Trophoblast cell (in vitro differentiated cells and primary cell): ENCODE data around the gene SAMM50.

Experiments used
- DNase-seq, 2 donors: peaks; one replicate each; pipeline ENCODE4 v3.0.0-alpha.2; 2016
- H2AFZ ChIP-seq: 2 replicates; pipeline ENCODE4 v1.6.1; 2013; ENCODE audit warnings: low read length, moderate library complexity, mild to moderate bottlenecking; ENCODE audit not compliant: insufficient read depth, poor library complexity
- H2AK5ac ChIP-seq: 2 replicates; pipeline ENCODE4 v1.6.1; 2013; ENCODE audit warnings: mild to moderate bottlenecking, low read length
- H2BK120ac ChIP-seq: 2 replicates; pipeline ENCODE4 v1.6.1; 2013; ENCODE audit warnings: low read length, mild to moderate bottlenecking, moderate library complexity; ENCODE audit not compliant: insufficient read depth, poor library complexity
- H2BK12ac ChIP-seq: 2 replicates; pipeline ENCODE4 v1.6.1; 2013; ENCODE audit warnings: mild to moderate bottlenecking, low read length, moderate library complexity
- H2BK5ac ChIP-seq: 2 replicates; pipeline ENCODE4 v1.6.1; 2013; ENCODE audit warnings: low read length, low read depth, moderate library complexity, mild to moderate bottlenecking; ENCODE audit not compliant: poor library complexity
- H3K14ac ChIP-seq: 2 replicates; pipeline ENCODE4 v1.6.1; 2013; ENCODE audit warnings: mild to moderate bottlenecking, low read length
- H3K18ac ChIP-seq: 2 replicates; pipeline ENCODE4 v1.6.1; 2013; ENCODE audit warnings: mild to moderate bottlenecking, low read length
- H3K23ac ChIP-seq: 2 replicates; pipeline ENCODE4 v1.6.1; 2013; ENCODE audit warnings: low read length
- H3K27ac ChIP-seq: 2 replicates; pipeline ENCODE4 v1.5.1; 2013; ENCODE audit warnings: low read depth, mild to moderate bottlenecking, inconsistent platforms, low read length, moderate library complexity
- H3K27me3 ChIP-seq: 2 replicates; pipeline ENCODE4 v1.6.1; 2013; ENCODE audit warnings: inconsistent platforms, mild to moderate bottlenecking, low read length, moderate library complexity; ENCODE audit not compliant: insufficient read depth
- H3K36me3 ChIP-seq, 2 experiments: 1 replicate in 1 of 2; 2 replicates in 1 of 2; pipeline ENCODE4 v1.6.1; 2013; ENCODE audit warnings: low read length in 2 of 2, mild to moderate bottlenecking in 2 of 2, moderate library complexity in 1 of 2; ENCODE audit not compliant: insufficient read depth in 2 of 2, control insufficient read depth in 1 of 2
- H3K4ac ChIP-seq: 2 replicates; pipeline ENCODE4 v1.6.1; 2013; ENCODE audit warnings: low read depth, mild to moderate bottlenecking, low read length, moderate library complexity
- H3K4me1 ChIP-seq, 2 experiments: 1 replicate in 1 of 2; 2 replicates in 1 of 2; pipeline ENCODE4 v1.6.1; 2013; ENCODE audit warnings: low read length in 2 of 2, mild to moderate bottlenecking in 2 of 2, moderate library complexity in 1 of 2; ENCODE audit not compliant: insufficient read depth in 2 of 2, control insufficient read depth in 1 of 2
- H3K4me2 ChIP-seq: 2 replicates; pipeline ENCODE4 v1.6.1; 2013; ENCODE audit warnings: inconsistent platforms, mild to moderate bottlenecking, low read length, moderate library complexity
- H3K4me3 ChIP-seq: 2 replicates; pipeline ENCODE4 v1.5.1; 2013; ENCODE audit warnings: mild to moderate bottlenecking, low read depth, low read length, inconsistent platforms
- H3K79me1 ChIP-seq: one replicate; pipeline ENCODE4 v1.6.1; 2013; ENCODE audit warnings: low read length
- H3K79me2 ChIP-seq: 2 replicates; pipeline ENCODE4 v1.6.1; 2013; ENCODE audit warnings: low read length, mild to moderate bottlenecking; ENCODE audit not compliant: control insufficient read depth, insufficient read depth, poor library complexity
- H3K9ac ChIP-seq: 2 replicates; pipeline ENCODE4 v1.6.1; 2013; ENCODE audit warnings: mild to moderate bottlenecking, low read length
- H3K9me3 ChIP-seq: 2 replicates; pipeline ENCODE4 v1.6.1; 2013; ENCODE audit warnings: low read depth, mild to moderate bottlenecking, control low read depth, inconsistent platforms, low read length; ENCODE audit not compliant: insufficient read depth
- H4K12ac ChIP-seq: 2 replicates; pipeline ENCODE4 v1.6.1; 2013; ENCODE audit warnings: low read depth, mild to moderate bottlenecking, low read length, moderate library complexity
- H4K8ac ChIP-seq: 2 replicates; pipeline ENCODE4 v1.6.1; 2013; ENCODE audit warnings: low read depth, mild to moderate bottlenecking, low read length, moderate library complexity
- H4K91ac ChIP-seq: one replicate; pipeline ENCODE4 v1.6.1; 2013; ENCODE audit warnings: low read depth, mild to moderate bottlenecking, low read length, moderate library complexity
- WGBS: extraction: QIAGEN DNeasy Blood & Tissue Kit; methylation state at CpG from one replicate; pipeline ENCODE4 v1.1.7; 2013; ENCODE audit warnings: missing lambda C conversion rate; ENCODE audit not compliant: insufficient read length, insufficient coverage; ENCODE audit errors: extremely low coverage; 5-methylcytosine and 5-hydroxymethylcytosine counted together

The SAMM50 gene

DNA sequence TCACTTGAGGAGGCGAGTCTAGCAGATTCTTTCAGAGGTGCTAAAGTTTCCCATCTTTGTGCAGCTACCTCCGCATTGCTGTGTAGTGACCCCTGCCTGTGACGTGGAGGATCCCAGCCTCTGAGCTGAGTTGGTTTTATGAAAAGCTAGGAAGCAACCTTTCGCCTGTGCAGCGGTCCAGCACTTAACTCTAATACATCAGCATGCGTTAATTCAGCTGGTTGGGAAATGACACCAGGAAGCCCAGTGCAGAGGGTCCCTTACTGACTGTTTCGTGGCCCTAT lies 8.9 kb upstream of the SAMM50 start:
- no peaks in the 10 kb centered on the region for H3K4me1 ChIP-seq
- peaks cover 1% of the 10 kb centered on the region for H3K9me3 ChIP-seq
- H3K27ac ChIP-seq = no peak overlapping the region
- peaks cover 12 to 14% of the 10 kb centered on the region in 2 experiments for H3K36me3 ChIP-seq
- no peak for DNase-seq
- no peak overlapping the region for H3K9ac ChIP-seq
- no peak overlapping the region for H3K4me3 ChIP-seq
- no peaks in the 10 kb centered on the region for H3K79me1 ChIP-seq
- H3K18ac ChIP-seq = no peak overlapping the region
- H4K8ac ChIP-seq = no peak overlapping the region
- H3K27me3 ChIP-seq = no peaks in the 10 kb centered on the region
- H2BK5ac ChIP-seq = no peak overlapping the region
- no peak overlapping the region for H3K23ac ChIP-seq
- no peak overlapping the region for H2BK12ac ChIP-seq
- H3K4me2 ChIP-seq = no peak overlapping the region
- no peak overlapping the region for H2AFZ ChIP-seq
- no peak overlapping the region for H4K91ac ChIP-seq
- H3K14ac ChIP-seq = no peak overlapping the region
- no CpG with 5 or more reads among the region's 7 CpGs for WGBS
- no peak overlapping the region for H4K12ac ChIP-seq
- no peak overlapping the region for H2AK5ac ChIP-seq
- H2BK120ac ChIP-seq = no peak overlapping the region
- no peaks in the 10 kb centered on the region for H3K79me2 ChIP-seq
- no peak overlapping the region for H3K4ac ChIP-seq

DNA sequence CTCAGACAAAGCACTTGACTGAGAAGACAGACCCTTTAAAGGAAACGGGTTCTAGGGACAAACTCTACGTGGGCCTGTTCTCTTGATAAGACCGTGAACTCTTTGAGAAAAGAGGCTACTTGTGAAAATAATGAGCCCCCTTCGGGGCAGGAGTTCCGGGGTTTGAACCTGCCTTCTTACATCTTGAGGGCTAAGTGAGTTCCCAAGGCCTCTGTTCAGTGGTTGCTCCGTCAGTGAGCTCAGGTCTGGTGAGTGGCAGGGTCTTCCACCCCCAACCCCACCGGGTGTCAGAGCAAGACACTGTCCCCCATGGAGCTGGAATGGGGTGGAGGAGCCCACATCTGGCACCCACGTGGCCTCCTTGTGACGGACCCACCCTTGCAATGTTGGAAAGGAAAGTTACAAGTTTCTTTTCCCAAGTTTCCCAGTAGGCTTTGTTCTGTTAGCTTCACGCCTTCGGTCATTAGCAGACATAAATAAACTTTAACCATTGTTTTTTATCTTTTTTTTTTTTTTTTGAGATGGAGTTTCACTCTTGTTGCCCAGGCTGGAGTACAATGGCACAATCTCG lies 6.3 kb upstream of the SAMM50 start:
- WGBS = no CpG with 5 or more reads among the region's 12 CpGs
- H3K79me1 ChIP-seq = no peaks in the 10 kb centered on the region
- DNase-seq = no peak
- no peak overlapping the region for H2AK5ac ChIP-seq
- no peak overlapping the region for H2BK120ac ChIP-seq
- no peaks in the 10 kb centered on the region for H3K79me2 ChIP-seq
- H2BK5ac ChIP-seq = no peak overlapping the region
- no peak overlapping the region for H4K91ac ChIP-seq
- H3K23ac ChIP-seq = no peak overlapping the region
- H3K9me3 ChIP-seq = no peaks in the 10 kb centered on the region
- no peak overlapping the region for H2BK12ac ChIP-seq
- no peak overlapping the region for H3K9ac ChIP-seq
- no peak overlapping the region for H3K4me2 ChIP-seq
- H3K27me3 ChIP-seq = no peaks in the 10 kb centered on the region
- no peak overlapping the region for H3K18ac ChIP-seq
- no peak overlapping the region for H4K12ac ChIP-seq
- no peak overlapping the region for H2AFZ ChIP-seq
- no peak overlapping the region for H3K4ac ChIP-seq
- no peaks in the 10 kb centered on the region for H3K4me1 ChIP-seq
- no peak overlapping the region for H3K4me3 ChIP-seq
- H3K14ac ChIP-seq = no peak overlapping the region
- H3K27ac ChIP-seq = no peak overlapping the region
- H3K36me3 ChIP-seq = peaks cover 11 to 12% of the 10 kb centered on the region in 2 experiments
- H4K8ac ChIP-seq = no peak overlapping the region

DNA sequence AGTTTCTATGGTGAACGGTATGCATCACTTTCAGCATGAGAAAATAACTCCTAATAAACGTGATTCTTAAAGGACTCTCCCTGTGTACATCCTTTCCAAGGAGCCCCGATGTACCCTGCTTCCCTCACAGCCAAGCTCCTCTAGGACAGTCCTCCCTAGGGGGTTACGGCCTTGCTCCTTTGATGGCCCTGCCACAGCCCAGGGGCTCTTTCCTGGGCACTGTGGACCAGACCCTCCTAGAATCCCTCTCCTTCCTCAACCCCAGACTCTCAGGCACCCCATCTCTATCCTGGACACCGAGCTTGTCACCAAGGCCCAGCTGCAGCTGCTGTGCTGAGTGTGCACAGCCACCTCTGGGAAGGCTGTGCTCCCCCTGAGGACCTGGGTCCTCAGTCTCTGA lies 3.9 kb upstream of the SAMM50 start:
- Histone ChIP-seq H3K4me3 (no peak overlapping the region), H2AK5ac (no peak overlapping the region), H3K4me2 (no peak overlapping the region), H3K9ac (no peak overlapping the region), H3K9me3 (no peaks in the 10 kb centered on the region), H2BK12ac (no peak overlapping the region), H3K18ac (no peak overlapping the region), H3K79me1 (peaks cover 7% of the 10 kb centered on the region), H3K14ac (no peak overlapping the region), H3K27ac (no peak overlapping the region), H3K36me3 (peaks cover 4 to 6% of the 10 kb centered on the region in 2 experiments), H3K23ac (no peak overlapping the region), H3K4ac (no peak overlapping the region), H2AFZ (no peak overlapping the region), H3K27me3 (no peaks in the 10 kb centered on the region), H3K4me1 (peaks cover 3 to 4% of the 10 kb centered on the region in 2 experiments), H4K8ac (no peak overlapping the region), H3K79me2 (peaks cover 7% of the 10 kb centered on the region), H2BK5ac (no peak overlapping the region), H4K12ac (no peak overlapping the region), H2BK120ac (no peak overlapping the region), H4K91ac (no peak overlapping the region)
- DNase-seq = no peak
- WGBS = no CpG with 5 or more reads among the region's 5 CpGs

DNA sequence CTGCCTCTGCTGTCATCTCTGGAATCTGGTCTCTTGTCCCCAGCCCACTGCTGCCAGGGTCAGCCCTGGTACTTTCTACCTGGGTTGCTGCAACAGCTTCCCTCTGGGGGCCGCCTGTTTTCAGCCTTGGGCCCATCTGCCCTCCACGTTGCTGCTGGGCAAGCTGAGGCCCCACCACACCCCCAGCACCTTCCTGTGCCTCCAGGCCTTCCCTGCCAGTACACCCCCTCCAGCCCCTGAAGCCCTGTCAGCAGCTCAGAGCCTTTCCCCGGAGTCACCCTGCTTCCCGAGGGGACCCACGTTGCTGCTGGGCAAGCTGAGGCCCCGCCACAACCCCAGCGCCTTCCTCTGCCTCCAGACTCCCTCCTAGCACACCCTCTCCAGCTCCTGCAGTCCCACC lies 3.3 kb upstream of the SAMM50 start:
- H3K4me3 ChIP-seq = no peak overlapping the region
- H3K79me2 ChIP-seq = peaks cover 7% of the 10 kb centered on the region
- H4K8ac ChIP-seq = no peak overlapping the region
- H4K91ac ChIP-seq = no peak overlapping the region
- peaks cover 2 to 4% of the 10 kb centered on the region in 2 experiments for H3K36me3 ChIP-seq
- no peak overlapping the region for H2AK5ac ChIP-seq
- H3K9ac ChIP-seq = no peak overlapping the region
- no peak overlapping the region for H2BK12ac ChIP-seq
- no peak overlapping the region for H3K23ac ChIP-seq
- DNase-seq = no peak
- no peak overlapping the region for H3K4ac ChIP-seq
- no peak overlapping the region for H2BK5ac ChIP-seq
- H3K4me2 ChIP-seq = no peak overlapping the region
- no peak overlapping the region for H3K18ac ChIP-seq
- WGBS = no CpG with 5 or more reads among the region's 7 CpGs
- no peak overlapping the region for H3K14ac ChIP-seq
- peaks cover 7% of the 10 kb centered on the region for H3K79me1 ChIP-seq
- no peak overlapping the region for H4K12ac ChIP-seq
- peaks cover 5 to 7% of the 10 kb centered on the region in 2 experiments for H3K4me1 ChIP-seq
- no peak overlapping the region for H3K27ac ChIP-seq
- no peaks in the 10 kb centered on the region for H3K27me3 ChIP-seq
- H2BK120ac ChIP-seq = no peak overlapping the region
- no peaks in the 10 kb centered on the region for H3K9me3 ChIP-seq
- no peak overlapping the region for H2AFZ ChIP-seq
